HG03039 (cell line): ENCODE results near the gene ZCCHC3.
"Not testable (repeated sequence)": the region's sequence is repeated elsewhere in the genome, so short reads cannot be mapped to it uniquely, and the experiment has no call there.

Experiments
- ATAC-seq: cut with Tn5 transposase; IDR thresholded peaks from one replicate; pipeline ENCODE4 v1.9.1; 2021; ENCODE audit warnings: mild to moderate bottlenecking, moderate library complexity; ENCODE audit not compliant: unreplicated experiment

ZCCHC3 gene

DNA sequence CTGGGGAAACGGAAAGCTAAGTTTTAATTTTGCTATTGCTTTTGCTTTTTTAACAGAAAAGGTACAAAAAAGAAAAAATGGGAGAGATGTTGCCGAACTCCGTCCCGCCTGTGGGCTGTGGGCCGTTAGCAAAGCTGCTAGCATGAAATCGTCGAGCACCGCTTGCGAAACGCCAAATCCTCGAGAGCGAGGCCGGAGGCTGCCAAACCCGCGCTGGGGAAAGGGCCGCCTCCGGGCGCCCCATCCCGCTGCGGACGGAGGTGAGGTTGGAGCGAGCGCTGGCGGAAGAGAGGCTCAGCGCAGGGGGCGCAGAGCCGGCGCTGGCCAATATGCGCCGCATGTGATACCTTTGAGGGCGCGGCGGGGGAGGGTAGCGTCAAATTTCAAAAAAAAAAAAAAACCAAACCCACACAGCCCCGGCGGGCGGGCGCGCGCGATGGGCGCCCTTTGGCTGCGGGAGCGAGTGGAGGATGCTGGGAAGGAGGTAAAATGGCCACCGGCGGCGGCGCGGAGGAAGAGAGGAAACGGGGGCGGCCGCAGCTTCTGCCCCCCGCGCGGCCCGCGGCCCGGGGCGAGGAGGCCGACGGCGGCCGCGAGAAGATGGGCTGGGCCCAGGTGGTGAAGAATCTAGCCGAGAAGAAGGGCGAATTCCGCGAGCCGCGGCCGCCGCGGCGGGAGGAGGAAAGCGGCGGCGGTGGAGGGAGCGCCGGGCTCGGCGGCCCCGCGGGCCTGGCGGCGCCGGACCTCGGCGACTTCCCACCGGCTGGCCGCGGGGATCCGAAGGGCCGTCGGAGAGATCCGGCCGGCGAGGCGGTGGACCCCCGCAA, at the start of gene ZCCHC3:
Gene ZCCHC3 (plus strand): TSS at position 473 of the 827 bp plus-strand sequence. CDS start 17 bp downstream, at position 490.
- peak; percentile 71 for ATAC-seq

- no peak for ATAC-seq
Observed at GRCh38 chr20:251354-251753, 46.0 kb upstream of the ZCCHC3 start.

DNA sequence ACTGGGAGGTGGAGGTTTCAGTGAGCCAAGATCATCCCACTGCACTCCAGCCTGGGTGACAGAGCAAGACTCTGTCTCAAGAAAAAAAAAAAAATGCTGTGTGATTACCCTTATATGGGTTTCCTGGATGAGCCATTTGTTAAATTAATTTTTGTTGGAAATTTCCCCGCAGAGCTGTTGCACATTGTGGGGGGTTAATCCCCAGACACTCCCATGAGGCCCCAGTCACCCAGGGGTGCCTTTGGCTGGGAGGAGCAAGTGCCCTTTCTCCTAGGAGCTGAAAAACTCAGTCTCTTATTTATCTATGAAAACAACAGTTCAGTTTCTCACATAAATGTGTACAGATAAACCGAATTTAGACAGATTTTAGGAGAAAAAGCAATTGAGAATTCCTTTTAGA, 44.6 kb upstream of the ZCCHC3 start:
- ATAC-seq, result no peak

DNA sequence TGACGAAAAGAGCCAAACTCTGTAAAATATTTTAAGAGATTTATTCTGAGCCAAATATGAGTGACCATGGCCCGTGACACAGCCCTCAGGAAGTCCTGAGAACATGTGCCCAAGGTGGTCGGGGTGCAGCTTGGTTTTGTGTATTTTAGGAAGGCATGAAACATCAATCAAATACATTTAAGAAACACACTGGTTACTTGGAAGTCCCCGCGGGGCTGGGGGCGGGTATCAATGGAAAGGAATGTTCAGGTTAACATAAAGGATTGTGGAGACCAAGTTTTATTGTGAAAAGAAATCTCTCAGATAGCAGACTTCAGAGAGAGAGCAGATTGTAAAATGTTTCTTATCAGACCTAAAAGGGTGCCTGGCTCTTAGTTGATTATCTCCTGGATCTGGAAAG, 43.9 kb upstream of the ZCCHC3 start:
- not testable (repeated sequence) for ATAC-seq

GRCh38 chr20:257419-257818, 40.0 kb upstream of the ZCCHC3 start, which contains the start of gene DEFB132:
Gene DEFB132 (plus strand): TSS chr20:257724. CDS start chr20:257779, 55 bp downstream.
- no peak for ATAC-seq

DNA sequence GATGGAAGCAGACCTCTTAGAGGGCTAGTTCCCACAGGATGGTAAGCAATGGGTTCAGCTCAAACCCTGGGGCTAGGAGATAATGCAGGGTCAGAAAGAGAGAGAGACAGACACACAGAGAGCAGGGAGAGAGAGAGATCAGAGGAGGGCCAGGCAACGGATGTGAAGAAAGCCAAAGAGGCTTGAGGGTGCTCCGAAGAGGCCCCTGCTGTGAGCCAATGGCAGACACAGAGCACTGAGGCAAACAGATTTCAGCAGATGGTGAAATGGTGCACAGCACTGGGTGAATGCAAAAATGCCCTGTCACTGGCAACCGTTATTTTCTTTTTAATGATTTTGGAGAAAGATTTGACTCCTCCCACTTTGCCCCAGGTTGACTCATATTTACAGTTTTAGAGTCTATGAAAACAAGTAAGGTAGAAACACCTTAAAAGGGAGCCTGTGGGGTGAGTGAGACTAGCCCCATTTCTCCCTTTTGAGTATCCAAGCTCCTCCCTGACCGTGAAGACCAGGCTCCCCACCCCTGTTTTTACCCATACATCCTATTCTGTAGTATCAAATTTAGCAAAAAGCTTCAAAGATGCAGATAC, 39.0 kb upstream of the ZCCHC3 start:
- ATAC-seq, result no peak

DNA sequence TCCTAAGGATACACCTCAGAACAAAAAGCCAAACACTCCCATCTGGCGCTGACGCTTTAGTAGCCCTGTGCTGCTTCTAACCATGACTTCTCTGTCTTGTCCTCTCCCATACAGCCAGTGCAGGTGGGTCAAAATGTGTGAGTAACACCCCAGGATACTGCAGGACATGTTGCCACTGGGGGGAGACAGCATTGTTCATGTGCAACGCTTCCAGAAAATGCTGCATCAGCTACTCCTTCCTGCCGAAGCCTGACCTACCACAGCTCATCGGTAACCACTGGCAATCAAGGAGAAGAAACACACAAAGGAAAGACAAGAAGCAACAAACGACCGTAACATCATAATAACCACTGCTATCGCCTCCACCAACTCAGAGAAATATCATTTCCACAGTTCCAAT, 38.4 kb upstream of the ZCCHC3 start:
- no peak for ATAC-seq

- no peak for ATAC-seq
Observed at GRCh38 chr20:259981-260380, 37.4 kb upstream of the ZCCHC3 start.

DNA sequence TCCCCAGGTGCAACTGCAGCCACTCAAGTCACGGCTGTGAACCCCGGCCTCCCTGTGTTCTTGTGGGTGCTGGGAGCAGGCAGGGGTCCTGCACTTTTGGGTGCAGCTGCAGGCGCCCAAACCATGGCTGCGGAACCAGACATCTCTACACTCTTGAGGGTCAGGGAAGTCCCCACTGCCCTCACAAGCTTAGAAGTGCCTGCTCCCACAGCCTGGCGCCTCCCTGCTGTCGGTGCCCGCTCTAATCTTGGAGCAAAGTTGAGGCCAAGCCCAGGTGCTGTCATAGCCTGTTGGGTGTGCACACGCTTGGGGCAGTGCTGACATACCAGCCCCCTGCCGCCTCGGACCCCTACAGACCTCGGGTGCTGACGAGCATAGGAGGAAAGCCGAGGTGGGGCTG, 33.7 kb upstream of the ZCCHC3 start:
- no peak for ATAC-seq

DNA sequence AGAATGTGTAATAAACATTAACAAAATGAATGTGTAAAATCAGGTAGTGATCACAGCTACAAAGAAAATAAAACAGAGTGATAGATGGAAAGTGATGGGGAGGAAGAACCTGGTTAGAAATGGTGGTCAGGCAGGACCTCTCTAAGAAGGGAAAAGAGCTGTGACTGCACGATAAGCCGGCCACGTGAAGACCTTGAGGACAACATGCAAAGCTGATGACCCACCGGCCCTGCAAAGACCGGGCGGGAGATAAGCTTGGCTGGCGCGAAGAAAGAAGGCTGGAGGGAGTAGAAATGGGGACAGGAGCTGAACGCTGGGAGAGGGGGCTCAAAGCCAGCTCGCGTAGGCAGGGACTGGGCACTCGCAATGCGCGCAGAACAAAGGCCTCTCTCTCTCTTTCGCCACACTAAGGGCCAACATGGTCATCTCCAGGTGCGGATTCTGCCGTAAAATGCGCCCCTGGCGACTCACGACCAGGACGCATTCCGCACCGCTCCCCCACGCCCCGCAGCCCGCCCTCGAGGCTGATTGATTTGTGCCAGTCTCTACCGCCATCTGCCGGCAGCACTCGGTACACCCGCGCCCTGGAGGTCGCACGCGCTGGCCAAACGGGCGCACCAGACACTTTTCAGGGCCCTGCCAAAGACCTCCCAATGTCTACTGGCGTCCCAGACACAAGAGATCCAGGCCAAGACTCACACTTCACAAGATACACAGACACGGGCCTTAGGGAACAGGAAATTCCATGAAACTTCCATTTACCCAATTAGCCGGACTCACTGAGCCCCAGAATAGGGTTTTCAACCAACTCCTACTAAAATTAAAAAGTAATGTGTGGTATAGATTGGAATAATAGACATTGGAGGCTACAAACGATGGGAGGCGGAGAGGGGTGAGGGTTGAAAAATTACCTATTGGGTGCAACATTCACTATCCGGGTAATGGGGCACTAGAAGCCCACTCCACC, 30.5 kb upstream of the ZCCHC3 start:
- ATAC-seq, result peak; percentile 88

- no peak for ATAC-seq
Observed at GRCh38 chr20:270517-270916, 26.9 kb upstream of the ZCCHC3 start.

DNA sequence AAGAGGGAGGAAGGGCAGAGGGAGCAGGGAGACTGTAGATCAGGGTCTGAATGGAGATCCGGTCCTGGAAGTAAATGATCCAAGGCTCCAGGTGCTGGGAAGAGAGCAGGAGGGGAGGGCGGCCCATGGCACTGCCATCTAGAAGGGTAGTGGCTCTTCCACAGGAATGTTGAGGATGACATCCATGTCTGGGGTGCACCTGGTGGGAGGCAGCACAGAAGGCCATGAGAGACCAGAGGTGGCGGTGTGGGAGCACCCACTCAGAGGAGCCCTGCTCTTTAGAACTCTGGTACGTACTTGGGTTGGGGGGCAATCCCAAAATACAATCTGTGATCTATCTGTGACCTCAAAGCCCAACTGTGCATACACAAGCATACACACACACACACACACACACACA, 26.3 kb upstream of the ZCCHC3 start:
- ATAC-seq, result no peak

- no peak for ATAC-seq
Observed at GRCh38 chr20:271528-271927, 25.8 kb upstream of the ZCCHC3 start.

GRCh38 chr20:272718-273117, 24.7 kb upstream of the ZCCHC3 start:
- ATAC-seq, result no peak

GRCh38 chr20:273884-274283, 23.5 kb upstream of the ZCCHC3 start:
- no peak for ATAC-seq

- ATAC-seq, result no peak
Observed at GRCh38 chr20:275791-276190, 21.6 kb upstream of the ZCCHC3 start.

- no peak for ATAC-seq
Observed at GRCh38 chr20:276620-277495, 20.5 kb upstream of the ZCCHC3 start.

- no peak for ATAC-seq
Observed at GRCh38 chr20:277496-277781, 19.9 kb upstream of the ZCCHC3 start.

GRCh38 chr20:278181-278580, 19.2 kb upstream of the ZCCHC3 start:
- no peak for ATAC-seq
